Prostate gland (tissue), 2 donors: Measurements from ENCODE around the gene CNFN. TPM values are rescaled to one million over a fixed set of nuclear protein-coding genes. Genes with fewer than 3 reads are reported as not detected.

Experiments
- DNase-seq: peaks from one replicate; pipeline ENCODE4 v3.0.0-alpha.2; 2019; ENCODE audit warnings: low spot score
- H3K27ac ChIP-seq, 2 donors: fragments of 200-600 bp; sonication (generic); 2 replicates each; pipeline ENCODE4 v1.5.1; 2017 to 2019
- H3K27me3 ChIP-seq: fragments of 200-600 bp; sonication (generic); replicated peaks from 2 replicates; pipeline ENCODE4 v1.5.1; 2019; ENCODE audit not compliant: insufficient read depth
- H3K36me3 ChIP-seq, 2 donors: fragments of 200-600 bp; sonication (generic); 1 replicate in 1 of 2; 2 replicates in 1 of 2; pipeline versions ENCODE4 v1.5.1 to v1.8.1; 2017 to 2019
- H3K4me1 ChIP-seq: fragments of 200-600 bp; sonication (generic); replicated peaks from 2 replicates; pipeline ENCODE4 v1.5.1; 2019
- H3K4me3 ChIP-seq, 2 donors: fragments of 200-600 bp; sonication (generic); 2 replicates each; pipeline ENCODE4 v1.5.1; 2017 to 2019
- H3K9me3 ChIP-seq: fragments of 200-600 bp; sonication (generic); 2 replicates; pipeline ENCODE4 v1.5.1; 2017
- POLR2A ChIP-seq: fragments of 450-650 bp; IDR thresholded peaks from one replicate; pipeline ENCODE4 v1.6.1; 2016; ENCODE audit warnings: antibody characterized with exemption, mild to moderate bottlenecking
- POLR2AphosphoS5 ChIP-seq: sonication (generic); formaldehyde crosslinking; IDR thresholded peaks from one replicate; pipeline ENCODE4 v1.6.1; 2017; ENCODE audit warnings: antibody characterized with exemption
- WGBS: methylation state at CpG from one replicate; pipeline ENCODE4 v1.1.5; 2018; 5-methylcytosine and 5-hydroxymethylcytosine counted together
- intact Hi-C: fragments of 100-400 bp; cut with DNase I; formaldehyde crosslinking; loops from one replicate; pipeline ENCODE4 v1.14.2; 2022
- total RNA-seq, 2 donors: library from RNA; depleted of rRNA; stranded (reverse); fragments of >200 nt; gene quantifications; one replicate each; pipeline ENCODE4 v1.1.0, GENCODE V29; 2016
- TF ChIP-seq, protein P1 (sequence below), 4 experiments: fragments of 200-600 bp in 2 of 4; fragments of 450-650 bp in 2 of 4; sonication (generic) in 2 of 4; IDR thresholded peaks; 1 replicate in 3 of 4; 2 replicates in 1 of 4; pipeline ENCODE4 v1.5.1; 2016 to 2019; ENCODE audit warnings: antibody characterized with exemption in 4 of 4, mild to moderate bottlenecking in 2 of 4, moderate library complexity in 2 of 4

The CNFN gene, protein sequence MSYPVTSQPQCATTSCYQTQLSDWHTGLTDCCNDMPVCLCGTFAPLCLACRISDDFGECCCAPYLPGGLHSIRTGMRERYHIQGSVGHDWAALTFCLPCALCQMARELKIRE
- 1 to 10 TPM; 3.4 to 9.4 TPM for total RNA-seq

DNA sequence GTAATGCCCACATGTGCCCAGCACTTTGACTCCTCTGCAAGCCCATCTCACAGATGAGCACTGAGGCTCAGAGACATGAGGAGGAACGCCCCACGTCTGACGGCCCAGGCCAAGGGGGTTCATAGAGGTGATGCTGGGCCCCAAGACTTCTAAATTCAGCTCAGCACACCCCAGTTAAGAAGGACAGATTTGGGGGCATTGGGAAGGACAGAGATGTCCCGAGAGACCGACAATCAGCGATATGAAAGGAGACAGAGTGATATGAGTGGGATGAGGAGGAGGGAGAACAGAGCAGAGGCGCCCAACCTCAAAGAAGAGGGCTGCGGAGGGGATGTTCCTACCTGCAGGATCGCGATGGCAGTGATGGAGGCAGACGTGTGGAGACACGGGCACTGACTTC lies at the start of gene CNFN:
Gene CNFN, minus strand, starts transcription at position 399 of the 400 bp plus-strand sequence. CDS start 1,260 bp downstream, outside the sequence.
- DNase-seq, result no peak
- Histone ChIP-seq H3K27ac (no peak within 1 kb of the TSS), H3K36me3 (no peaks in the 10 kb centered on the region), H3K27me3 (no peaks in the 10 kb centered on the region), H3K4me1 (no peaks in the 10 kb centered on the region), H3K4me3 (no peak within 1 kb of the TSS), H3K9me3 (no peaks in the 10 kb centered on the region)
- TF ChIP-seq, protein P1, sequence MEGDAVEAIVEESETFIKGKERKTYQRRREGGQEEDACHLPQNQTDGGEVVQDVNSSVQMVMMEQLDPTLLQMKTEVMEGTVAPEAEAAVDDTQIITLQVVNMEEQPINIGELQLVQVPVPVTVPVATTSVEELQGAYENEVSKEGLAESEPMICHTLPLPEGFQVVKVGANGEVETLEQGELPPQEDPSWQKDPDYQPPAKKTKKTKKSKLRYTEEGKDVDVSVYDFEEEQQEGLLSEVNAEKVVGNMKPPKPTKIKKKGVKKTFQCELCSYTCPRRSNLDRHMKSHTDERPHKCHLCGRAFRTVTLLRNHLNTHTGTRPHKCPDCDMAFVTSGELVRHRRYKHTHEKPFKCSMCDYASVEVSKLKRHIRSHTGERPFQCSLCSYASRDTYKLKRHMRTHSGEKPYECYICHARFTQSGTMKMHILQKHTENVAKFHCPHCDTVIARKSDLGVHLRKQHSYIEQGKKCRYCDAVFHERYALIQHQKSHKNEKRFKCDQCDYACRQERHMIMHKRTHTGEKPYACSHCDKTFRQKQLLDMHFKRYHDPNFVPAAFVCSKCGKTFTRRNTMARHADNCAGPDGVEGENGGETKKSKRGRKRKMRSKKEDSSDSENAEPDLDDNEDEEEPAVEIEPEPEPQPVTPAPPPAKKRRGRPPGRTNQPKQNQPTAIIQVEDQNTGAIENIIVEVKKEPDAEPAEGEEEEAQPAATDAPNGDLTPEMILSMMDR (IDR thresholded peaks at IDR 0.05), result no peak
- TF ChIP-seq POLR2AphosphoS5, result no peak
- no peak for TF ChIP-seq POLR2A
- 46% methylated on average over 12 of the region's 12 CpGs for WGBS
- intact Hi-C loops, result loop anchor here (10.0 kb wide), 1 partner anchor 175 kb away; the partner anchor contains the start of gene DEDD2

DNA sequence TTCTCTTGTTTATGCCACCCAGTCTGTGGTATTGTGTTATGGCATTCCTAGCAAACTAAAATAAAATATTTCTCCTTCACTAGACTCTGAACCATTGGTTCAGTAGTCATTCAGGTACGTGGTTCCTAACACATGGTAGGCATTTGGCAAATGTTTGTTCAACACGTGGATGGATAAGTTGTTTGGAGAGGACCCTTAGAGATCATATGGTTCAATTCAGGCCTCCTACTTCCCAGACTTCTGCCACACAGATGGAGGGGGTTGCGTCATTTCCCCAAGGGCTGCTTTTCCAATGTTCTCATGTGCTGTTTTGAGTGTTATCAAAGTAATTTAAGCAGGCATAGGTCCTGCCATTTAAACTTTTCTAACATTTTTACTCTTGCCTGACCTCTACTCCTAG lies 45.9 kb upstream of the CNFN start:
- Histone ChIP-seq H3K4me3 (no peak overlapping the region), H3K36me3 (no peaks in the 10 kb centered on the region), H3K4me1 (no peaks in the 10 kb centered on the region), H3K9me3 (no peaks in the 10 kb centered on the region), H3K27me3 (no peaks in the 10 kb centered on the region), H3K27ac (no peak overlapping the region)
- intact Hi-C loops, result no loop called here
- no peak for DNase-seq
- TF ChIP-seq POLR2AphosphoS5, result no peak
- no peak for TF ChIP-seq POLR2A
- TF ChIP-seq, protein P1 (IDR thresholded peaks at IDR 0.05), result no peak
- 74% methylated on average over 3 of the region's 3 CpGs for WGBS

DNA sequence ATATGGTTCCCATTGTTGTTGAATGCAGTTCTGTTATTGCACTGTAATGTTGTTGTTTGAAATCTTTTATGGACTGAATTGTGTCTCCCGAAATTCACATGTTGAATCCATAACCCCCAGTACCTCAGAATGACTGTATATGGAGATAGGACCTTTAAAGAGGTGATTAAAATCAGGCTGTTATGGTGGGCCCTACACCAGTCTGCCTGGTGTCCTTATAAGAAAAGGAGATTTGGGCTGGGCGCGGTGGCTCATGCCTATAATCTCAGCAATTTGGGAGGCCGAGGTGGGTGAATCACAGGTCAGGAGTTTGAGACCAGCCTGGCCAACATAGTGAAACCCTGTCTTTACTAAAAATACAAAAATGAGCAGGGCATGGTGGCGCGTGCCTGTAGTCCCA lies 45.2 kb upstream of the CNFN start:
- 93% methylated on average over 6 of the region's 6 CpGs for whole genome bisulfite sequencing
- no peak for DNase-seq
- no peaks in the 10 kb centered on the region for H3K36me3 ChIP-seq
- no peak for TF ChIP-seq POLR2AphosphoS5
- no peaks in the 10 kb centered on the region for H3K27me3 ChIP-seq
- no peaks in the 10 kb centered on the region for H3K9me3 ChIP-seq
- H3K27ac ChIP-seq, result no peak overlapping the region
- no peak overlapping the region for H3K4me3 ChIP-seq
- intact Hi-C loops, result no loop called here
- no peaks in the 10 kb centered on the region for H3K4me1 ChIP-seq

DNA sequence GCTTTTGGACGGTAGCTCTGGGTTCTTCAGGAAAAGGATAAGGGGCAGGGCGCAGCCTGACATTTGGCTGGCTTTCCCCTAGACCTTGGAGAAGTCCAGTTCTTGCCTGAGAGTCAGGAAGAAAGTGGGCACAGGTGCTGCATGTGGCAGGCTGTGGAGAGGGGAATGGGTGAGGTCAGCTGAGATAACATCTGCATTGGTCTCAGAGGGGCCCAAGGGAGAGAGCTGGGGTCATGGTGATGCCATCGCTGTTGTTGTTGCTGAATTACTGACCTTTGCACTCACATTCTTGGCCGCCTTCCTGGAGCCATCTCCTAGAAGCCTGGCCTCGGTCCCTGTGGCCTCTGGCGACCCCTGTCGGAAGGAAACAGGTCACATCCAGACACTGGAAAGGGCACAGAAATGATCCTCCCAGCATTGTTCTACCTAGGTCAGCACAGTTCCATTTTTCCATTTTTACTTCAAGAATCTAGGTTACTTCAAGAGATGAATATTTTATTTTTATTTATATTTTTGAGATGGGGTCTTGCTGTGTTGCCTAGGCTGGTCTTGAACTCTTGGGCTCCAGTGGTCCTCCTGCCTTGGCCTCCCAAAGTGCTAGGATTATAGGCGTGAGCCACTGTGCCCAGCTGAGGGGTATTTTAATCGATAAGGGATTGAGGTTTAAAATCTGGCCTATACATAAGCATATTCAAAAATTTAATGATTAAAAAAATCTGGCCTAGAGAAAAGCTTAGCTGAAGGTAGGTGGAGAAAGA lies 43.6 kb upstream of the CNFN start:
- Histone ChIP-seq H3K36me3 (no peaks in the 10 kb centered on the region), H3K4me1 (no peaks in the 10 kb centered on the region), H3K27me3 (no peaks in the 10 kb centered on the region), H3K4me3 (no peak overlapping the region), H3K27ac (no peak overlapping the region), H3K9me3 (no peaks in the 10 kb centered on the region)
- WGBS, result 62% methylated on average over 9 of the region's 9 CpGs
- intact Hi-C loops, result no loop called here
- no peak for DNase-seq
- TF ChIP-seq, protein P1 (IDR thresholded peaks at IDR 0.05), result peak in 2 of 4 experiments; percentile 12 to 25
- TF ChIP-seq POLR2AphosphoS5 (no peak), POLR2A (no peak)

DNA sequence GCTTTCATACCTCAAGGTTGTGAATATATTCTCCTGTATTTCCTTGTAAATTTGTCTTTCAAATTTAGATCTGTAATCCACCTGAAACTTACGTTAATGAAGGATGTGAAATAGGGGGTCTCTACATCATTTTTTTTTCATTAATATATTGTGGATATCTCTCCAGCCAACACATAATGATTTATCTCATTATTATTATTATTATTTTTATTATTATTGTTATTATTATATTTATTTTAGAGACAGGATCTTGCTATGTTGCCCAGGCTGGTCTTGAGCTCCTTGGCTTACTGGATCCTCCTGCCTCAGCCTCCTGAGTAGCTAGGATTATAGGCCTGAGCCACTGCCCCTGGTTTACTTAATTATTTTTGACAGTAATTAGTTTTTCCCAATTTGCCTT lies 41.4 kb upstream of the CNFN start:
- intact Hi-C loops, result no loop called here
- 94% methylated on average over 1 of the region's 1 CpG for WGBS
- Histone ChIP-seq H3K4me3 (no peak overlapping the region), H3K9me3 (no peaks in the 10 kb centered on the region), H3K4me1 (no peaks in the 10 kb centered on the region), H3K27ac (no peak overlapping the region), H3K27me3 (no peaks in the 10 kb centered on the region), H3K36me3 (no peaks in the 10 kb centered on the region)
- TF ChIP-seq POLR2A (no peak), POLR2AphosphoS5 (no peak)
- TF ChIP-seq, protein P1 (IDR thresholded peaks at IDR 0.05), result no peak
- DNase-seq, result no peak
